Amygdala (tissue), 56 donors: ENCODE measurements around the gene MUC6.

Source experiments
- DNase-seq, 56 donors: peaks; one replicate each; lab custom pipeline; 2025; lab: John Stamatoyannopoulos, UW

MUC6 gene

GRCh38 chr11:1038921-1039320, 2.4 kb upstream of the MUC6 start:
- no peak for DNase-seq

GRCh38 chr11:1038361-1038760, 1.8 kb upstream of the MUC6 start:
- DNase-seq, result no peak

- DNase-seq, result no peak
Measured at GRCh38 chr11:1037506-1038055, 1.1 kb upstream of the MUC6 start.

- no peak for DNase-seq
Measured at GRCh38 chr11:1036931-1037330, 413 bp upstream of the MUC6 start.

GRCh38 chr11:1035577-1036283, 788 bp downstream of the MUC6 start:
- DNase-seq, result no peak

- DNase-seq, result no peak
Measured at GRCh38 chr11:1034456-1035295, 1.8 kb downstream of the MUC6 start.

GRCh38 chr11:1034001-1034400, 2.5 kb downstream of the MUC6 start:
- DNase-seq, result no peak

GRCh38 chr11:1033016-1033798, 3.3 kb downstream of the MUC6 start:
- DNase-seq, result no peak

- DNase-seq, result no peak
Measured at GRCh38 chr11:1032310-1032891, 4.1 kb downstream of the MUC6 start.

GRCh38 chr11:1031121-1031899, 5.2 kb downstream of the MUC6 start:
- DNase-seq, result no peak

GRCh38 chr11:1030556-1030955, 6.0 kb downstream of the MUC6 start:
- no peak for DNase-seq

- DNase-seq, result no peak
Measured at GRCh38 chr11:1030086-1030485, 6.4 kb downstream of the MUC6 start.

GRCh38 chr11:1029654-1030053, 6.9 kb downstream of the MUC6 start:
- DNase-seq, result no peak

GRCh38 chr11:1029051-1029450, 7.5 kb downstream of the MUC6 start:
- DNase-seq, result no peak

GRCh38 chr11:1028616-1029015, 7.9 kb downstream of the MUC6 start:
- no peak for DNase-seq

GRCh38 chr11:1028291-1028540, 8.3 kb downstream of the MUC6 start:
- DNase-seq, result no peak

- DNase-seq, result no peak
Measured at GRCh38 chr11:1027483-1028290, 8.8 kb downstream of the MUC6 start.

- no peak for DNase-seq
Measured at GRCh38 chr11:1026641-1027482, 9.7 kb downstream of the MUC6 start.

- no peak for DNase-seq
Measured at GRCh38 chr11:1026163-1026450, 10.4 kb downstream of the MUC6 start.
